ENCODE data around the gene GALNT14.

DNA sequence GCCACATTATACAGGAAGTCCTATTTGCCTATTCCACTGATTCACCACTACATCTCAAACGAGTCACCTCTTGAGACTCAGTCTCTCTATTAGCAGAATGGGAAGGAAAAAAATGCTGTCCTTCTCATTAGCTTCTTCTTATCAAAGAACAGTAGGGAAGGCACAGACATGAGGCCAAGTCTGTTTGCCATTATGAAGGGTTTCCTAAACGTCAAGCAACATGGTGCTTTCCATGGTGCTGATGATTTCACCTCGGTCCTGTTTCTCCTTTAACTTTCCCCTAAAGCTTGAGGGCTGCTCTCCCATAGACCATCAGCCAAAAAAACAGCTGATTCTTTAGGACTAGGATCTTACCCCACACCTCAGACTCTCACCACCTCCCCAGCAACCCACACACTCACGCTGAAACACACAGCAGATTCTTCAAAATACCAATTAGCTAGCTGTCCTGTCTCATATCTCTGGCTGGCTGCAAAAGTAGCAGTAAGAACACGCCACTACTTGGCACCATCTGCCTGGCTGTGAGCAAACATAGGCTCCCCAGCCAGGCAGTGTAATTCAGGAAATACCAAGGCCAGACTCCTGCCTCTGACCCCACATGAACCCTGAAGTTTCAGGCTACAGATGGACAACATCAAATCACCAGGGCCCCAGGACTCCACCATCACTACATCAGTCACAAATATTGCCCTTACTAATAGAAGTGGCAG is 30.5 kb downstream of the GALNT14 start:
- TF ChIP-seq, protein P1, sequence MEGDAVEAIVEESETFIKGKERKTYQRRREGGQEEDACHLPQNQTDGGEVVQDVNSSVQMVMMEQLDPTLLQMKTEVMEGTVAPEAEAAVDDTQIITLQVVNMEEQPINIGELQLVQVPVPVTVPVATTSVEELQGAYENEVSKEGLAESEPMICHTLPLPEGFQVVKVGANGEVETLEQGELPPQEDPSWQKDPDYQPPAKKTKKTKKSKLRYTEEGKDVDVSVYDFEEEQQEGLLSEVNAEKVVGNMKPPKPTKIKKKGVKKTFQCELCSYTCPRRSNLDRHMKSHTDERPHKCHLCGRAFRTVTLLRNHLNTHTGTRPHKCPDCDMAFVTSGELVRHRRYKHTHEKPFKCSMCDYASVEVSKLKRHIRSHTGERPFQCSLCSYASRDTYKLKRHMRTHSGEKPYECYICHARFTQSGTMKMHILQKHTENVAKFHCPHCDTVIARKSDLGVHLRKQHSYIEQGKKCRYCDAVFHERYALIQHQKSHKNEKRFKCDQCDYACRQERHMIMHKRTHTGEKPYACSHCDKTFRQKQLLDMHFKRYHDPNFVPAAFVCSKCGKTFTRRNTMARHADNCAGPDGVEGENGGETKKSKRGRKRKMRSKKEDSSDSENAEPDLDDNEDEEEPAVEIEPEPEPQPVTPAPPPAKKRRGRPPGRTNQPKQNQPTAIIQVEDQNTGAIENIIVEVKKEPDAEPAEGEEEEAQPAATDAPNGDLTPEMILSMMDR (IDR thresholded peaks at IDR 0.05; ENCODE audit: insufficient read depth, low read depth, low read length) = no peak
- TF ChIP-seq EZH2 (IDR thresholded peaks at IDR 0.05; ENCODE audit: insufficient read depth, low read length) = no peak
